ENCODE results near the gene CUEDC1.
A peak's percentile ranks its signal among the peaks of the same experiment; 100 is the strongest.

The CUEDC1 gene

GRCh38 chr17:57918017-57918895 is 37.0 kb downstream of the CUEDC1 start:
- H3K4me2 ChIP-seq (ENCODE audit: insufficient read depth, low read length), result no peak overlapping the region
- DNase-seq (no peak), ATAC-seq (ENCODE audit: insufficient read depth, low read depth) (no peak)
- no peaks in the 10 kb centered on the region for H3K4me1 ChIP-seq (ENCODE audit: insufficient read depth, low read length)
- TF ChIP-seq EZH2 (IDR thresholded peaks at IDR 0.05; ENCODE audit: borderline replicate concordance, low read depth, low read length, severe bottlenecking) (no peak), CTCF (IDR thresholded peaks at IDR 0.05; ENCODE audit: borderline replicate concordance, extremely low read depth, low read length, poor library complexity, severe bottlenecking) (no peak)
- peaks cover 20% of the 10 kb centered on the region for H3K27me3 ChIP-seq (ENCODE audit: insufficient read depth, low read length, poor library complexity)
- no peak overlapping the region for H3K4me3 ChIP-seq (ENCODE audit: low read depth in 1 of 2, low read length in 2 of 2)
- H2AFZ ChIP-seq (ENCODE audit: low read depth, low read length), result no peak overlapping the region
- H3K79me2 ChIP-seq (ENCODE audit: insufficient read depth, low read length), result no peaks in the 10 kb centered on the region
- no peaks in the 10 kb centered on the region for H3K9me3 ChIP-seq (ENCODE audit: insufficient read depth, low read length, severe bottlenecking)
- H3K9ac ChIP-seq (ENCODE audit: low read depth, low read length), result no peak overlapping the region
- no peaks in the 10 kb centered on the region for H3K36me3 ChIP-seq (ENCODE audit: insufficient read depth, low read length)
- H3K27ac ChIP-seq (ENCODE audit: low read length), result no peak overlapping the region
- no peaks in the 10 kb centered on the region for H4K20me1 ChIP-seq (ENCODE audit: insufficient read depth, low read length)

GRCh38 chr17:57916925-57917858 is 38.0 kb downstream of the CUEDC1 start:
- Histone ChIP-seq H3K27ac (ENCODE audit: low read length) (no peak overlapping the region), H4K20me1 (ENCODE audit: insufficient read depth, low read length) (no peaks in the 10 kb centered on the region), H3K4me3 (ENCODE audit: low read depth in 1 of 2, low read length in 2 of 2) (no peak overlapping the region), H3K4me1 (ENCODE audit: insufficient read depth, low read length) (no peaks in the 10 kb centered on the region), H3K9me3 (ENCODE audit: insufficient read depth, low read length, severe bottlenecking) (no peaks in the 10 kb centered on the region), H3K27me3 (ENCODE audit: insufficient read depth, low read length, poor library complexity) (peaks cover 20% of the 10 kb centered on the region), H3K4me2 (ENCODE audit: insufficient read depth, low read length) (no peak overlapping the region), H3K79me2 (ENCODE audit: insufficient read depth, low read length) (no peaks in the 10 kb centered on the region), H2AFZ (ENCODE audit: low read depth, low read length) (no peak overlapping the region), H3K36me3 (ENCODE audit: insufficient read depth, low read length) (no peaks in the 10 kb centered on the region), H3K9ac (ENCODE audit: low read depth, low read length) (no peak overlapping the region)
- DNase-seq (no peak), ATAC-seq (ENCODE audit: insufficient read depth, low read depth) (no peak; the same call in 2 of the 3 replicates)
- TF ChIP-seq EZH2 (IDR thresholded peaks at IDR 0.05; ENCODE audit: borderline replicate concordance, low read depth, low read length, severe bottlenecking) (no peak), CTCF (IDR thresholded peaks at IDR 0.05; ENCODE audit: borderline replicate concordance, extremely low read depth, low read length, poor library complexity, severe bottlenecking) (peak; percentile 42)

- DNase-seq (no peak), ATAC-seq (ENCODE audit: insufficient read depth, low read depth) (no peak)
- H3K9me3 ChIP-seq (ENCODE audit: insufficient read depth, low read length, severe bottlenecking), result no peaks in the 10 kb centered on the region
- no peak overlapping the region for H3K27ac ChIP-seq (ENCODE audit: low read length)
- no peak overlapping the region for H3K9ac ChIP-seq (ENCODE audit: low read depth, low read length)
- H3K4me1 ChIP-seq (ENCODE audit: insufficient read depth, low read length), result no peaks in the 10 kb centered on the region
- TF ChIP-seq EZH2 (IDR thresholded peaks at IDR 0.05; ENCODE audit: borderline replicate concordance, low read depth, low read length, severe bottlenecking) (no peak), CTCF (IDR thresholded peaks at IDR 0.05; ENCODE audit: borderline replicate concordance, extremely low read depth, low read length, poor library complexity, severe bottlenecking) (no peak)
- H3K36me3 ChIP-seq (ENCODE audit: insufficient read depth, low read length), result no peaks in the 10 kb centered on the region
- H3K79me2 ChIP-seq (ENCODE audit: insufficient read depth, low read length), result no peaks in the 10 kb centered on the region
- no peak overlapping the region for H2AFZ ChIP-seq (ENCODE audit: low read depth, low read length)
- H3K4me2 ChIP-seq (ENCODE audit: insufficient read depth, low read length), result no peak overlapping the region
- H3K27me3 ChIP-seq (ENCODE audit: insufficient read depth, low read length, poor library complexity), result peaks cover 17% of the 10 kb centered on the region
- no peaks in the 10 kb centered on the region for H4K20me1 ChIP-seq (ENCODE audit: insufficient read depth, low read length)
- no peak overlapping the region for H3K4me3 ChIP-seq (ENCODE audit: low read depth in 1 of 2, low read length in 2 of 2)
Measured at GRCh38 chr17:57915985-57916757, 39.0 kb downstream of the CUEDC1 start.

All from DND-41 (cell line).